ENCODE results near the gene SIRT5. TPM values are rescaled to one million over a fixed set of nuclear protein-coding genes. Genes with fewer than 3 reads are reported as not detected.

Gene SIRT5
- total and polyA plus RNA-seq, 2 experiments from 2014 or later = 16.3 to 21.7 TPM

DNA sequence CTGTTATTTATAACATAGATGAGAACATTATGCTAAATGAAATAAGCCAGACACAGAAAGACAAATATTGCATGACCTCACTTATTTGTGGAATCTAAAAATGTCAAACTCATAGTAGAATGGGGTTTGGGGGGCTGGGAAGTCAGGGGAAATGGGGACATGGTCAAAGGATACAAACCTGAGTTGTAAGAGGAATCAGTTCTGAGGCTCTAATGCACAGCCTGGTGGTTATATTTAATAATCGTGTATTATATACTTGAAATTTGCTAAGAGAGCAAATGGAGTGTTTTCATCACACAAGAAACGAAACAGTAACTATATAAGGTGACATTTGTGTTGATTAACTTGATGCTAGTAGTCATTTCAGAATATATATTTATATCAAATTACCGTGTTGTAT lies 46.2 kb upstream of the SIRT5 start:
- no peaks in the 10 kb centered on the region for H3K9me3 ChIP-seq (ENCODE audit: low read depth)

DNA sequence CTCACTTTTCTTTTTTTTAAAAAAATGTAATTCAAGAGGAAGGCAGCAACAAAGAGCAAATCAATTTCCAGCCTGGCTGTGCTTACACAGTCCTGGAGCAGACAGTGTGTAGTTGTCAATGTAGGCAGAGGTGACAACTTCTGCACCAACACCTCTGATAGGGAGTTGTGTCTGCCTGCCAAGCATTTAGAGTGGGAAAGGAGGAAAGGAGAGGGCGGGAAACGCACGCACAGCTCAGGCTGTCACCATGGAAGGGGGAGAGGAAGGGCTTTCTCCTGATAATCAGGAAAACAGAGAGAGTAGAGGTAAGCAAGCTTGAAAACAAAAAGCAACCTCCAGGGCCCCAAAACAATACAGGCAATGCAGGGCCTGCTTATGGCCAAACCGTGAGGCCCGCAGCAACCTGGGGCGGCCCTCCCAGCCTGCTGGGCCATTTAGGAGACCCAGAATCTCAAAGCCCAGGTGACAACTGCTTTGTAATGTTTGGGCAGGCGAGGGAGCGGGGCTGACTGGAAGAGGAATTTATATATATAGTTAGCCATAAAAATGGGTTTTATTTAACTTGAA lies 45.5 kb upstream of the SIRT5 start:
- Histone ChIP-seq H3K27ac (peak overlapping the region; percentile 66), H3K27me3 (no peaks in the 10 kb centered on the region), H3K9me3 (ENCODE audit: low read depth) (no peaks in the 10 kb centered on the region), H3K4me1 (ENCODE audit: low read depth) (peaks cover 25% of the 10 kb centered on the region), H3K36me3 (no peaks in the 10 kb centered on the region), H3K4me3 (no peak overlapping the region)
- TF ChIP-seq, protein P1, sequence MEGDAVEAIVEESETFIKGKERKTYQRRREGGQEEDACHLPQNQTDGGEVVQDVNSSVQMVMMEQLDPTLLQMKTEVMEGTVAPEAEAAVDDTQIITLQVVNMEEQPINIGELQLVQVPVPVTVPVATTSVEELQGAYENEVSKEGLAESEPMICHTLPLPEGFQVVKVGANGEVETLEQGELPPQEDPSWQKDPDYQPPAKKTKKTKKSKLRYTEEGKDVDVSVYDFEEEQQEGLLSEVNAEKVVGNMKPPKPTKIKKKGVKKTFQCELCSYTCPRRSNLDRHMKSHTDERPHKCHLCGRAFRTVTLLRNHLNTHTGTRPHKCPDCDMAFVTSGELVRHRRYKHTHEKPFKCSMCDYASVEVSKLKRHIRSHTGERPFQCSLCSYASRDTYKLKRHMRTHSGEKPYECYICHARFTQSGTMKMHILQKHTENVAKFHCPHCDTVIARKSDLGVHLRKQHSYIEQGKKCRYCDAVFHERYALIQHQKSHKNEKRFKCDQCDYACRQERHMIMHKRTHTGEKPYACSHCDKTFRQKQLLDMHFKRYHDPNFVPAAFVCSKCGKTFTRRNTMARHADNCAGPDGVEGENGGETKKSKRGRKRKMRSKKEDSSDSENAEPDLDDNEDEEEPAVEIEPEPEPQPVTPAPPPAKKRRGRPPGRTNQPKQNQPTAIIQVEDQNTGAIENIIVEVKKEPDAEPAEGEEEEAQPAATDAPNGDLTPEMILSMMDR (IDR thresholded peaks at IDR 0.05; ENCODE audit: low read depth, low read length) = no peak
- peak in 1 of 2 donors; percentile 72 for DNase-seq (ENCODE audit: low read depth in 1 of 2, low spot score in 1 of 2)

More for the DNA sequence above, 46.2 kb upstream of the SIRT5 start:
- no peaks in the 10 kb centered on the region for H3K27me3 ChIP-seq
- DNase-seq (ENCODE audit: low read depth in 1 of 2, low spot score in 1 of 2) = peak in 1 of 2 donors; percentile 24
- TF ChIP-seq, protein P1 (IDR thresholded peaks at IDR 0.05; ENCODE audit: low read depth, low read length) = no peak
- peak overlapping the region; percentile 66 for H3K27ac ChIP-seq
- H3K4me3 ChIP-seq = no peak overlapping the region
- H3K36me3 ChIP-seq = no peaks in the 10 kb centered on the region
- H3K4me1 ChIP-seq (ENCODE audit: low read depth) = peaks cover 31% of the 10 kb centered on the region

DNA sequence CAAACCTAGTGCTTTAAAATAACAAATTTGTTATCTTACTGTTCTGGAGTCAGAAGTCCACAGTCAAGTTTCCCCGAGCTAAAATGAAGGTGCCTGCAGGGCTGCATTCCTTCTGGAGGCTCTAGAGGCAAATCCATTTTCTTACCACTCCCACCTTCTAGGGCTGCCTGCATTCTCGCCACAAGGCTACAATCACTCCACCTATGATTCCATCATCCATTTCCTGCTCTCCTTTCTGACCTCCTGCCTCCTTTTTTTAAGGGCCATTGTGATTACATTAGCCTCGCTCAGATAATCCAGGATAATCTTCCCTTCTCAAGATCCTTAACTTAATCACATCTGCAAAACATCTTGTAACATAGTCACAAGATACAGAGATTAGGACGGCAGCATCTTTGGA lies 42.4 kb upstream of the SIRT5 start:
- H3K27ac ChIP-seq = no peak overlapping the region
- DNase-seq (ENCODE audit: low read depth in 1 of 2, low spot score in 1 of 2) = no peak
- H3K27me3 ChIP-seq = no peaks in the 10 kb centered on the region
- no peak overlapping the region for H3K4me3 ChIP-seq
- TF ChIP-seq, protein P1 (IDR thresholded peaks at IDR 0.05; ENCODE audit: low read depth, low read length) = no peak
- H3K9me3 ChIP-seq (ENCODE audit: low read depth) = no peaks in the 10 kb centered on the region
- H3K36me3 ChIP-seq = no peaks in the 10 kb centered on the region
- peaks cover 19% of the 10 kb centered on the region for H3K4me1 ChIP-seq (ENCODE audit: low read depth)

DNA sequence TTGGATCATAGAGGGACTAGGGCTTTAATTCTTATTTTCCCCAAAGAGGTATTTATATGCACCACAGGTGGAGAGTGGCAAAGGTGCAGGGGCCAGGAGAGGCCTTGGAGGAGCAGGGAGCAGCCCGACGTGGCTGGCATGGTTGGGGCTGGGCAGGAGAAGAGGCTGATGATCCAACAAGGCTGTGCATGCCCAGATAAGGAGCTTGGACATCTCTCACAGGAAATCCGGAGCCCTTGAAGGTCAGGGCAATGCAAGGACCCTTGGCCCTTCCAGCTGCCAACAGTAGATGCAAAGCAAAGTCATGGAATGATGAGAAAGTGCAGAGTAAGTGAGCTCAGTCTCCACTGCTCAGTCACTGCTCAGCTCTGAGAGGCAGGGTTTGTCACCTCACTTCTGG lies 39.9 kb upstream of the SIRT5 start:
- no peak overlapping the region for H3K4me3 ChIP-seq
- H3K36me3 ChIP-seq = no peaks in the 10 kb centered on the region
- TF ChIP-seq, protein P1 (IDR thresholded peaks at IDR 0.05; ENCODE audit: low read depth, low read length) = no peak
- no peaks in the 10 kb centered on the region for H3K27me3 ChIP-seq
- H3K4me1 ChIP-seq (ENCODE audit: low read depth) = peaks cover 6% of the 10 kb centered on the region
- DNase-seq (ENCODE audit: low read depth in 1 of 2, low spot score in 1 of 2) = no peak
- no peaks in the 10 kb centered on the region for H3K9me3 ChIP-seq (ENCODE audit: low read depth)
- H3K27ac ChIP-seq = no peak overlapping the region

DNA sequence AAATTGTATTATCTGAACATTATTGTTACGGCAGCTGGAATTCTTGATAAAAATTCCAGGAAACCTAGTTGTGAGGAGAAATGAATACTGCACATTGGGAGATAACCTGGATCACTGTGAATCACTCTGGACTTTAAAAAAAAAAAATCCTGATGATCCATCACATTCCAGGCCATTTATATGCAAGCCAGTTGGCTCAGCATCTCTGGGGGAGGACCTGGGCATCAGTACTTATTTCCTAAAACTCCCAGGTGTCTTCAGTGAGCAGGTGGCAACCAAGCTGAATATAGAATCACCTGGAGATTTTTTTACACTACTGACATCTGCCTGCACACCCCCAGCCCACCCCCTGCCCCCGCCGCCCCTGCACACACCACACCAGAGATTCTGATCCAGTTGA lies 39.1 kb upstream of the SIRT5 start:
- TF ChIP-seq, protein P1 (IDR thresholded peaks at IDR 0.05; ENCODE audit: low read depth, low read length) = no peak
- DNase-seq (ENCODE audit: low read depth in 1 of 2, low spot score in 1 of 2) = no peak
- H3K27me3 ChIP-seq = no peaks in the 10 kb centered on the region
- H3K4me3 ChIP-seq = no peak overlapping the region
- no peaks in the 10 kb centered on the region for H3K36me3 ChIP-seq
- H3K9me3 ChIP-seq (ENCODE audit: low read depth) = no peaks in the 10 kb centered on the region
- peaks cover 6% of the 10 kb centered on the region for H3K4me1 ChIP-seq (ENCODE audit: low read depth)
- no peak overlapping the region for H3K27ac ChIP-seq

Measured in cardiac muscle cell (in vitro differentiated cells and primary cell).